NCI-H1694 treated with DMSO at 0.1 percent for 48 hours (cell line): ENCODE results near the gene DFFA.
"Not testable (repeated sequence)": the region's sequence is repeated elsewhere in the genome, so short reads cannot be mapped to it uniquely, and the experiment has no call there.

Source experiments
- DNase-seq: peaks from one replicate; lab custom pipeline; 2025; lab: John Stamatoyannopoulos, UW

Gene DFFA

DNA sequence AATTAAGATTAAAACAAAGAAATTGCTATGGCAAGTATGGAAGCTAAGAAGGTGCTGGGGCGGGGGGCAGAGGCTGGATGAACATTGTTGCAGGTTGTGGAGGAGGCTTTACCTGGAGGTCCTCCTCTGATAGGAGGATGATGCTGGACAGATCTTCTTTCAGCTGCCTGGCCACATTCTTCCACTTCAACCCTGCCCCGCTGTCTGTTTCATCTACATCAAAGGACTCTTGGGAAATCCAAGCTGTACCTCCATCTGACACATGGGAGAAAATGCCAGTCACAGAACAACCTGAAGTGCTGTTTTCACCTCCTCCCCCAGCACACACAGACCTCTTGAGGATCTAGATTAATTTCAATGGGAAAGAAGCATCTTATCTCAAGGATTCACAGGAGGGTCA lies 5.3 kb downstream of the DFFA start:
- DNase-seq = no peak

- DNase-seq = no peak
Measured at GRCh38 chr1:10459184-10459583, 13.1 kb downstream of the DFFA start.

GRCh38 chr1:10457875-10458274 lies 14.5 kb downstream of the DFFA start:
- DNase-seq = no peak

DNA sequence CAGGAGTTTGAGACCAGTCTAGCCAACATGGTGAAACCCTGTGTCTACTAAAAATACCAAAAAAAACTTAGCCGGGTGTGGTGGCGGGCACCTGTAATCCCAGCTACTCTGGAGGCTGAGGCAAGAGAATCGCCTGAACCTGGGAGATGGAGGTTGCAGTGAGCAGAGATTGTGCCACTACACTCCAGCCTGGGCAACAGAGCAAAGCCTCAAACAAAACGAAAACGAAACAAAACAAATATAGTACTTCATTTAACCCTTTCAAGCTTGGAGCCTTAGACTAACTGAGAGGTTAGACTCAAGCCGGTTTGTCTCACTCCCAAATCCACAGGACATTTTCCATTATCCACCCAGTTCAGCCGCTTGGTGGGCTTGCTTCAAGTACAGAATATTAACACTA lies 14.9 kb downstream of the DFFA start:
- not testable (repeated sequence) for DNase-seq

GRCh38 chr1:10456661-10457060 lies 15.7 kb downstream of the DFFA start:
- DNase-seq = no peak

DNA sequence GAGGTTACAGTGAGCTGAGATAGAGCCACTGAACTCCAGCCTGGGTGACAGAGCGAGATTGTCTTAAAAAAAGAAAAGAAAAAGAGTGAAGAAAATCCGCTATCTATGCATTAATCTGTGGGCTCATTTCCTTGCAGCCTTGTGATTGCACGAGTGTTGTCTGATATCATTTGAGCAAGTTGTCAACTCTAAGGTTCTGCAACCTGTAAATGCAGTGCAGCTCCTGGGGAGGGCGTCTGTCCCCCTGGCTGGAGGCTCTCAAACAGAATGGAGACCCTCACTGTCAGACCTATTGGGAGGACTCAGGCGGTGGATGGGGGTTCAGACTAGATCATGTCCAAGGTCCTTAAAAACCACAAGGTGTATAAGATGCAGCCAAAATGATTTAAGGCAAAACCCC lies 16.3 kb downstream of the DFFA start:
- no peak for DNase-seq

DNA sequence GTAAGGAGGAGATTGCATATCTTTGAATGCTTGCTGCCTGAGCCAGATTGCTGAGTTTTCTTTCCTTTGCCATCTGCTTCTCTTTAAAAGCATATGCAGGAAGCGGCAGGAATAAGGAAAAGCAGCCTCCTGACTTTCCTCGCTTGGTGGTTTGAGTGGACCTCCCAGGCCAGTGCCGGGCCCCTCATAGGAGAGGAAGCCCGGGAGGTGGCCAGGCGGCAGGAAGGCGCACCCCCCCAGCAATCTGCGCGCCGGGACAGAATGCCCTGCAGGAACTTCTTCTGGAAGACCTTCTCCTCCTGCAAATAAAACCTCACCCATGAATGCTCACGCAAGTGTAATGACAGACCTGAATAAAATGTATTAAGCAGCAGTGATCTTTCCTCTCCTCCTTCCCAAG lies 21.0 kb downstream of the DFFA start:
- no peak for DNase-seq

DNA sequence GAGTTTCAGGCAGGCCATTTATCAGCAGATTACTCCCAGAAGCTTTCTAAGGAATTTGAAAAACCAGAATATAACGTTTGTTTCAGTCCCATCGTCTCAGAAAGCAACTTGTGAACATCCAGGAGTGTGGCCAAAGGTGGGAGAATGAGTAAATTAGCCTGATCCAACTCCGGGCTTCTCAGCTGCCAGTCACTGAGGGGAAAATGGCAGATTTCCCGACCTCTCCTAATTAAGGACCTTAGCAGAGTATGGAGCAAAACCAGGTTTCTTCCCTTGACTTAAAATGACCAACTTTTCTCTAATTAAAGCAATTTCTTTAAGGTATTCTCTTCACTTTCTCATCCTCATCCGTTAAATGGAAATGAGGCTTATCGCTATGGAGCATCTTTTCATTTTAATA lies 21.5 kb downstream of the DFFA start:
- no peak for DNase-seq

DNA sequence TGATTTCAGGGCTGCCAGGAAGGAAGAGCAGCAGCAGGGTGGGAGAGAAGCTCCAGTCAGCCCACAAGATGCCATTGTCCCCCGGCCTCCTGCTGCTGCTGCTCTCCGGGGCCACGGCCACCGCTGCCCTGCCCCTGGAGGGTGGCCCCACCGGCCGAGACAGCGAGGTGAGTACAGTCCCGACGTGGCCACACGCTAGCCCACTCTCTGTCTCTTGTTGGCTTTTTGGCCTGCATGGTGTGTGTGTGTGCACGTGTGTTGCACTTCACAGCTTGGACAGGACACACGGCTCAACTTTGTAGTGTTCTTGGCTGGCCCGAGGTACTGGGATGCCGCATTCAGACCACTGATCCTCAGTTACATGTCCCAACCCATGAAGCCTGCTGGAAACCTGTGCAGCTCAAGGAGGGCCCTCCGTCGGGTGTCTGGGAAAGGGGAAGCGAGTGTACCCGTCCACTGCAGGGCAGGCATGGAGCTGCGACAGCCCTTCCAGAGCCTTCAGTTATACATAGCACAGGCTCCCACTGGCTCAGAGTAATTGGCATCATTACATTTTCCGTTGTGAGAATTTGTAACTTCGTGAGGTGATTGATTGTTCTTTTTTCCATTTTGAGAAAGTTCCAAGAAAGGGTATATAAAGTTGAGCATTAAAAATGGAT lies 22.0 kb downstream of the DFFA start:
- no peak for DNase-seq

- no peak for DNase-seq
Measured at GRCh38 chr1:10449751-10450150, 22.6 kb downstream of the DFFA start, which contains the start of gene CORT. Gene CORT, plus strand, starts transcription at chr1:10450031. Its CDS starts 193 bp downstream, at chr1:10450224.

- DNase-seq = no peak
Measured at GRCh38 chr1:10446790-10447422, 25.4 kb downstream of the DFFA start.

GRCh38 chr1:10444795-10445397 lies 27.4 kb downstream of the DFFA start:
- DNase-seq = no peak

DNA sequence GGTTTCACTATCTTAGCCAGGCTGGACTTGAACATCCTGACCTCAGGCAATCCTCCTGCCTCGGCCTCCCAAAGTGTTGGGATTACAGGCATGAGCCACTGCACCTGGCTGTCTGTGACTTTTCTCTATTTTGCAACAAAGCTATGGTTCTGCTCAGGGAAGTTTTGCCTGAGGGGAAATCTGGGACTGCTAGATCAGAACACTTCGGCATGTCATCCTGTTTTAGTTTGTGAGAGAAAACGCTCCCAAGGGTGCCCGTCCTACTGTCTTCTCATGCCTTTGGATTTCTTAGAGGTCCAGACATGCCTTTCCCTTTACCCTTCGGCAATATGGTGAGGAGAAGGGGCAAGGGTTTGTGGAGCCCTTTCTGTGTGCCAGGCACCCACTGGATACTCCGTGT lies 28.1 kb downstream of the DFFA start:
- DNase-seq = no peak

GRCh38 chr1:10440794-10441193 lies 31.5 kb downstream of the DFFA start:
- no peak for DNase-seq

- DNase-seq = no peak
Measured at GRCh38 chr1:10440305-10440704, 32.0 kb downstream of the DFFA start.

GRCh38 chr1:10438677-10439163 lies 33.6 kb downstream of the DFFA start:
- no peak for DNase-seq

- no peak for DNase-seq
Measured at GRCh38 chr1:10437052-10437451, 35.3 kb downstream of the DFFA start.

GRCh38 chr1:10434590-10434989 lies 37.7 kb downstream of the DFFA start:
- DNase-seq = no peak

DNA sequence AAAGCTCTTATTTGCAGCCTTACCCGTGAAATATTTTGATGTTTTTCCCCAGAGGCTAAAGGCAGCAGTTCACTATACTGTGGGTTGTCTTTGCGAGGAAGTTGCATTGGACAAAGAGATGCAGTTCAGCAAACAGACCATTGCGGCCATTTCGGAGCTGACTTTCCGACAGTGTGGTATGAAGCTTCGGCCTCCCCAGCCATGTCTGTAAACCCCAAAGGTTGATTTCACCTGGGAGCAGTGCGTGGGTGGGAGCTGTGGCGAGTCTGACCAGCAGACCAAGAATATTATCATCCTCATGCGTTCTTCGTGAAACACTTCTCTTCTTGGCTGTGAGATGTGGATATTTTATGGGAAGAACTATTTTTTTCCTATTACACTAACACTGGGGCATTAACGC lies 38.5 kb downstream of the DFFA start:
- no peak for DNase-seq

GRCh38 chr1:10432910-10433700 lies 39.2 kb downstream of the DFFA start:
- DNase-seq = no peak

GRCh38 chr1:10431070-10431730 lies 41.1 kb downstream of the DFFA start:
- DNase-seq = no peak
